GM12892 (cell line): ENCODE measurements around the gene KLHL30.

ENCODE experiments used
- POLR2A ChIP-seq: IDR thresholded peaks from 2 replicates; pipeline ENCODE4 v1.6.1; 2011; ENCODE audit warnings: low read depth, low read length, control low read depth
- POLR2AphosphoS5 ChIP-seq: IDR thresholded peaks from 2 replicates; pipeline ENCODE4 v1.6.1; 2011; ENCODE audit warnings: low read depth, low read length, control low read depth

GRCh38 chr2:238100821-238101771 is 37.4 kb upstream of the KLHL30 start:
- TF ChIP-seq POLR2AphosphoS5 (no peak), POLR2A (no peak)
